GM20000 (cell line): ENCODE results near the gene KRTAP10-3.

Experiments
- DNase-seq: peaks from one replicate; pipeline ENCODE4 v3.0.0; 2012; ENCODE audit warnings: low spot score
- CTCF ChIP-seq: IDR thresholded peaks from 2 replicates; pipeline ENCODE4 v1.5.1; 2012; ENCODE audit warnings: mild to moderate bottlenecking, control low read depth; ENCODE audit errors: extremely low read depth, missing control alignments

KRTAP10-3 gene

GRCh38 chr21:44599264-44600029 lies 40.9 kb upstream of the KRTAP10-3 start:
- no peak for DNase-seq
- no peak for TF ChIP-seq CTCF

- no peak for DNase-seq
- TF ChIP-seq CTCF = no peak
These were observed 39.5 kb upstream of the KRTAP10-3 start for GRCh38 chr21:44598061-44598460.

GRCh38 chr21:44596068-44596725 lies 37.6 kb upstream of the KRTAP10-3 start:
- no peak for TF ChIP-seq CTCF
- DNase-seq = no peak

GRCh38 chr21:44595524-44595923 lies 36.9 kb upstream of the KRTAP10-3 start:
- no peak for TF ChIP-seq CTCF
- DNase-seq = no peak

GRCh38 chr21:44594406-44594916 lies 35.9 kb upstream of the KRTAP10-3 start:
- no peak for DNase-seq
- TF ChIP-seq CTCF = no peak

- no peak for DNase-seq
These were observed 35.2 kb upstream of the KRTAP10-3 start for GRCh38 chr21:44593598-44594405.

More at GRCh38 chr21:44593598-44594405, 35.2 kb upstream of the KRTAP10-3 start:
- TF ChIP-seq CTCF = no peak
